ENCODE measurements around the gene CFL1. TPM values are rescaled to one million over a fixed set of nuclear protein-coding genes. Genes with fewer than 3 reads are reported as not detected.

CFL1 gene
- 674 and 1,158 TPM in 2 replicates for total RNA-seq

DNA sequence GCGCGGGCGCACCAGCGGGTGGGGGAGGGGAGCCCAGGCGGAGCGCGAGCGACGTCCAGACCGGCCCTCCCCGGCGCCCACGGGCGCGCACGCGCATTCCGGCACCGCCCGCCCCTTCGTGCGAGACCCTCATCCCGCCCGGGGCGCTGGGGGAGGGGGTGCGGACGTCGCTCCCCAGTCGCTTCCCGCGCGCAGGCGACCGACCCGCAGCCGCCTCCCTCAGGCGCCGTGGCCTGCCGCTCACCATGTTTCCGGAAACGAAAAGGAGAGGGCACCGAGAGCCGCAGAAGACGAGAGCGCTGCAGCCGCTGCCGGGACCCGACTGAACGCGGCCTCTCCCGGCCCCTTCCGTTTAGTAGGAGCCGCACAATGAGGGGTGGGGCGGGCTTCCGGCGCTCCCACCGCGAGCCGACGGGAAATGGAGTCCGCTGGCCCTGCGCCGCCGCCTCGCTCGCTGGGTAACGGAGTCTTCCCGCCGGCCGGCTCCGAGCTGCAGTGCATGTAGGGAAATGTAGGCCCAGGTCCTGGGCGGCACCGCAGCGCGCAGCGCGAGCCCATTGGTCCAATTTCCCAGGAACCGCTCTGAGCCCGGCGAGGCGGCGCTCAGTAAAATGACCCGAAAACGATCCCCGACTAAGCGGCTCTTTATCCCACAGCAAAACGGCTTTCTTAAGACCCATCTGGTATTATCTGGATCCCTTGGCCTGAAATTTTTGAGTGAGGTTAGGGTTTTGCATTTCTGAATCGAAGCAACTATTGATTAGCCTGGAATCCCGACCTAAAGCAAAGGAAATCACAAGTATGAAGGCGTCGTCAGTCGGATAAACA, at the start of gene CFL1:
Gene CFL1, minus strand, starts transcription at position 328 of the 828 bp plus-strand sequence. Its CDS starts 81 bp downstream, at position 247.

DNA sequence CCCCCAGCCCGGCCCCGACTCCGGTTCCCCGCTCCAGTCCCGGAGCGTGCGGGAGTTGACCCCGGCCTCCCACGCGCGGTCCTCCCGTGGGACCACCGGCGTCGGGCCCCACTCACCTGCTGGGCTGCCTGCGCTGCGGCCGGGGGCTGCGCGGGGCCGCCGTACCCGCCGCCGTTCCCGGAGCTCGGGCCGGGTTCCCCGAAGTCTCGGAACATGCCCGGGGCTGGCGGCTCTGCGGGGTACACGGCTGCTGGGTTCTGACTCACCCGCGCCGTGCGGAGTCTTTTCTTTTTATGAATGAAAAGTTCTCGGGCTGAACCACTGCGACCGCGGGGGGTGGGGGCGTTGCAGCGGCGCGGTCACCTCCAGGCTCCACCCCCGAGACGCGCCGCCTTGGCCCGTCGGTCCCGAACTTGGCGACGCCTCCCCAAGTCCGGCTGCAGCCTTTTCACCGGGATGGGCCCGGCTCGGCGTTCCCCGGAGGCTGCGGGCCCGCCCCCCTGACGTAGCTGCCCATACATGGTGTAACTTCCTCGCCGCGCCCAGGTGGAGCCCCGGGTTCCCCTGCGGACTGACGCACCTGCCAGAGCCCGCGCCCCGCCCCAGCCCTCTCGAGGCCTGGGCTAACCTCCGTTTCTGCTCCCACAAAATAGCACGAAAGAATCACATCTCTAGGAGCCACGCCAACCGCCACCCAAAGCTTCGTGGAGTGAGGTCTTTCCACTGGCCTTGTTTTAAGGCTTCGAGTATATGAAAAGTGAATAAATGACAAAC, 42.3 kb upstream of the CFL1 start, which contains the start of gene FOSL1:
Gene FOSL1, minus strand, starts transcription at position 264 of the 774 bp plus-strand sequence. Its CDS starts 49 bp downstream, at position 215.

DNA sequence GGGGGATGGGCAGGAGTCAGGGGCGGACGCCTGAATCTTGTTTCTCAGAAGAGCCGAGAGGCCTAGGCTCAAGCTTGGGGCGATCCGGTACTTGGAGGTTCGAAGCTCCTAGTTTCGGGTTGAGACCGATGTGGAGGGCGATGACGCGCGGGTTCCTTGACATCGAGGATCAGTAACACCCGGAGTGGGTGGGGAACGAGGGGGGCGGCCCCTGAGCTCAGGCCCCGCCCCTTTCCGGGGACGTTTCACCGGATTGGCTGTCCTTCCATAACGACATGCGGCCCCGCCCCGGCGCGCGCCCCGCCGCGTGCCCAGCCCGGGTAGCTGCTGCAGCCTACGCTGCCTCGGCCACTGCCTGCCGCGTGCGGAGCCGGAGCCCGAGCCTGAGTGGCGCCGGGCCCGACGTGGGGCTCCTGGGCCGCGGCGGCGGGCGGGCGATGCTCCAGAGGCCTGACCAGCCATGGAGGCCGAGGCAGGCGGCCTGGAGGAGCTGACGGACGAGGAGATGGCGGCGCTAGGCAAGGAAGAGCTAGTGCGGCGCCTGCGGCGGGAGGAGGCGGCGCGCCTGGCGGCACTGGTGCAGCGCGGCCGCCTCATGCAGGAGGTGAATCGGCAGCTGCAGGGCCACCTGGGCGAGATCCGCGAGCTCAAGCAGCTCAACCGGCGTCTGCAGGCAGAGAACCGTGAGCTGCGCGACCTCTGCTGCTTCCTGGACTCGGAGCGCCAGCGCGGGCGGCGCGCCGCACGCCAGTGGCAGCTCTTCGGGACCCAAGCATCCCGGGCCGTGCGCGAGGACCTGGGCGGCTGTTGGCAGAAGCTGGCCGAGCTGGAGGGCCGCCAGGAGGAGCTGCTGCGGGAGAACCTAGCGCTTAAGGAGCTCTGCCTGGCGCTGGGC, 32.6 kb upstream of the CFL1 start, which contains the start of gene CCDC85B:
Gene CCDC85B, plus strand, starts transcription at position 350 of the 895 bp plus-strand sequence. Its CDS starts 111 bp downstream, at position 461.

DNA sequence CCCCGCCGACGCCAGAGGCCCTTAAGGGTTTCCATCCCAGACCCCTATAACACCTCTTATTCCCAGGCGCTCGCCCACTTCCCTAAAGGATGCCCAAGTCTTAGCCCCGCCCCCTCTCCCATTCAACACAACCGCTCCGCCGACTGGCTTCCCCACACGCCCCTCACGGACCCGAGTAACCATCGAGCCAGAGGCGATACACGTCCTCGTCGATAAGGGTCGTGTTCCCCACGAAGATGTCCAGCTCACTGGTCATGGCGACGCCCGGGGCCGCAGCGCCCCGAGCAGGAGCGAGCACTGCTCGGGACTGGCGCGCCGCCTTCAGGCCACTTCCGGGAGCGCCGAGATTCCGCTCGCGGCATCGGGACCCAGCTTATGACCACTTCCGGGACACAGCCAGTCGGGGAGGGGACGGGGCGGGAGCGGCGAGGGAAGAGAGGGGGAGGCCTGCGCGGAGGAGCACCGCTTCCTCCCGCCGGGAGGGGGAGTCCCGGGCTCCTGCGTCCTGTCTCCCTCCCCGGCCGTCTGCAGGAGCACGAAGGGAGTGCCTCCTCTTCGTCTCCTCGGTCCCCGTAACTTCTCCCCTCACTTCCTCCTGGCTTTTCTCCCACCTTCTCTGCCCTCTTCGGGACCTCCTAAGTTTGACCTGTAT, 30.3 kb upstream of the CFL1 start, which contains the start of gene FIBP:
Gene FIBP, minus strand, starts transcription at position 309 of the 652 bp plus-strand sequence. Its CDS starts 53 bp downstream, at position 256.

DNA sequence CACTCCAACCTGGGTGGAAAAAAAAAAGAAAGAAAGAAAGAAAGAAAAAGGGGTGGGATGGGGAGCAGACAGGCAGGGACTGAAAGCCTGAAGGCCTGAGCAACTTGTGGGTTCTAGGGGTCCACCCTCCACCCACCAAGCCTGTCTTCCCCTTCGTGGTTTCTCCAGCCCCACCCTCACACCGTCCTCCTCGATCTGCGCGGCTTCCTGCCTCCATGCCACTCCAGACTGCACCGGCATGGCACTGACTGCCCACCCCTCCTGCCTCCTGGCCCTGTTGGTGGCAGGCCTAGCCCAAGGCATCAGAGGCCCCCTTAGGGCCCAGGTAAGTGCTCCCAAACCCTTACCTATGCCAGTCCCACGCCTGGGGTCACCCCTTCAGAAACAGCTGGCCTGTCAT, 21.6 kb upstream of the CFL1 start, which contains the start of gene CTSW:
Gene CTSW, plus strand, starts transcription at position 221 of the 400 bp plus-strand sequence. Its CDS starts 18 bp downstream, at position 239.

DNA sequence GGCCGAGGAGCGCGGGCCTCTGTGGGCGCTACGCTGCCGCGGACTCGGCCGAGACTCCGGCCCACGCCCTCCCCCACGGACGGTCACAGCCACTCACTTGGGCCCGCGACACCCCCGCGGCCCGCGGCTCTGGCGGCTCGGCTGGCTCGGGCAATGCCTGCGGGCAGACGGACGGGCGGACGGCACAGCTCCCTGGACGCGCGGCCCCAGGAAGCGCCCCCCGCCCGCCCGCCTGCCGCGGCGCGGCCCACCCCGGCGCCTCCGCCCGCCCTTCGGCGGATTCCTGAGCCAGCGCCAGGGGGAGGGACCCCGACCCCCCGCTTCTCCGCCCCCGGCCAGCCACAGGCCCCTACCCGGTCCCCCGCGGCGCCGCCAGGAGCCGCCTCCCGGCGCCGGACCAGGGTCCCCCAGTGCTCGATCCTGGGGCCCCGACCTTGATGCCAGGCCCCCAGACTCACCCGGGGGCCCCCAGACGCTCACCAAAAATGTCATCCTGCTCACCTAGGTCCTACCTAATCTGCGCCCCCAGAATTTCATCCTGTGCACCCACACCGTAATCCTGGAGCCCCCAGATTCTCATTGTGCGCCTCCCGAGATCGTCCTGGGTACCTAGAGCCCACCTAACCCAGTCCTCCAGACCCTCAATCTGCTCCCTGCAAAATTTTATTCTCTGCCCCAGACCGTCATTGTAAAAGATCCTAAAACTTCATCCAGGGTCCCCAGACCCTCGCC, 14.8 kb upstream of the CFL1 start, which contains the start of gene EFEMP2:
Gene EFEMP2, minus strand, starts transcription at position 215 of the 732 bp plus-strand sequence. CDS start 446 bp downstream, outside the sequence.

DNA sequence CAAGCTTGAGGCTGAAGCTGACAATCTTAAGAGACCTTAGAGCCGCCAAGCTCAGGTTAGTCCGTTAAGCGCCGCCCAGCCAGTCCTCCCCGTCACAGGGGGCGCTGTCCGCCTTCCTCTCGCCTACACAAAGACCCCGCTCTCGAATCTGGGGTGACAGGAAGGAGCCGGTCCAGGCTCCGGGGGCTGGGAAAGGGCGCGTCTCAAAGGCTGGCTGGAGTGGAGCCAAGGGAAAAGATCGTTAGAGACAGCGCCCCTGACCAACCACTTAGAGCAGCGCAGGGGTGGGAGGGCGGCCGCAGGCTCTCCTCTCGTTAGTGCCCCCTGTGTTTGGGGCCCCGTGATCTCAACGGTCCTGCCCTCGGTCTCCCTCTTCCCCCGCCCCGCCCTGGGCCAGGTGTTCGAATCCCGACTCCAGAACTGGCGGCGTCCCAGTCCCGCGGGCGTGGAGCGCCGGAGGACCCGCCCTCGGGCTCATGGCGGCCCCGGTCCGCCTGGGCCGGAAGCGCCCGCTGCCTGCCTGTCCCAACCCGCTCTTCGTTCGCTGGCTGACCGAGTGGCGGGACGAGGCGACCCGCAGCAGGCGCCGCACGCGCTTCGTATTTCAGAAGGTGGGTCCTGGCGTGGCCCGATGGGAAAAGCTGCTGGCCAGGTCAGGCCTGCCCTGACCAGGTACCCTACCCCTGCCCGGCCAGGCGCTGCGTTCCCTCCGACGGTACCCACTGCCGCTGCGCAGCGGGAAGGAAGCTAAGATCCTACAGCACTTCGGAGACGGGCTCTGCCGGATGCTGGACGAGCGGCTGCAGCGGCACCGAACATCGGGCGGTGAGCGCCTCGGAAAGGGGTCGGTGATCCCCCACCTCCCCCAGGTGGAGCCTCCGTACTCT, 2.5 kb upstream of the CFL1 start, which contains the start of gene MUS81:
Gene MUS81, plus strand, starts transcription at position 156 of the 887 bp plus-strand sequence. Its CDS starts 321 bp downstream, at position 477.

DNA sequence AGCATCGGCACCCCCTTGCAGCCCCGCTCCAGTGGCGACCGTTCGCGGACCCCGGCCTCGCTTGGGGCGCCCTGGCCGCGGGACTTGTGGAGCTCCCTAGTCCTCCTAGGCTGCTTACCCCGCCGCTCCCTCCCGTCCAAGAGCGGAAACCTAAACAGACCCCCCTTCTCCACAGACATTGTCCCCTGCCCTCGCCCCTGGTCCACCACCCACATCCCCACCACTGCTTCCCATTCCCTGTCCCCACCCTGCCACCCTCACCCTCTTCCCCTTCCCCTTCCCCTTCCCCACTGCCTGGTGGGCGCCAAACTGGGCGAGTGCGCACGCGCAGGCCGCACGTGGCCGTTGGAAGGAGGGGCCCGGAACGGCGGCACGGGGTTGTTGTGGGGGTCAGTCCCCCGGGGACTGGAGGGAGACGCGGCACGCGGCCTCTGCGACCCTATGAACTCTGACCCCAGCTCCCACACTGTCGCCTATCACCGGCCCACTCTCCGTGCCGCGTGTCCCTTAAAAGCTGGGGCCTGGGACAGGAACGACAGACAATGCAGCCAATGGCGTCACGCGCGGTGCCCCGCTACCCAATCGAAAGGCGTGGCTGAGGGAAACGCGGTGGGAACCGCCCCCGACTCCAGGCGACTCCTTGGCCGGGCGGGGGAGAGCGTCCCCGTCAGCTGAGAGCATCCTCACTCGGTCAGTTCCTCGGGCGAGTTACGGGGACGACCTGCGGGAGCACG, 24.5 kb downstream of the CFL1 start, which contains the start of gene SNX32:
Gene SNX32, plus strand, starts transcription at position 667 of the 734 bp plus-strand sequence. CDS start 103 bp downstream, outside the sequence.

Other genes with a start within 250 kb of the CFL1 start
- 28.9 and 30.2 TPM in 2 replicates for gene MAP3K11, start 244.0 kb downstream of the CFL1 start, total RNA-seq
- 29.4 and 35.4 TPM in 2 replicates for gene PCNX3, start 242.4 kb downstream of the CFL1 start, total RNA-seq
- gene SIPA1, start 220.1 kb downstream of the CFL1 start, total RNA-seq: 15.8 and 28.9 TPM in 2 replicates
- 36.7 and 42.9 TPM in 2 replicates for gene RELA, start 195.3 kb downstream of the CFL1 start, total RNA-seq
- 24.8 and 29.6 TPM in 2 replicates for gene KAT5, start 145.9 kb downstream of the CFL1 start, total RNA-seq
- 52.8 and 80.4 TPM in 2 replicates for gene RNASEH2C, start 137.4 kb downstream of the CFL1 start, total RNA-seq
- gene AP5B1, start 77.2 kb downstream of the CFL1 start, total RNA-seq: 8.9 and 13.4 TPM in 2 replicates
- not detected in 2 replicates for gene OVOL1, start 71.1 kb downstream of the CFL1 start, total RNA-seq
- 1.1 and 2.4 TPM in 2 replicates for gene SNX32, start 24.2 kb downstream of the CFL1 start, total RNA-seq
- gene MUS81, start 2.3 kb upstream of the CFL1 start, total RNA-seq: 25.0 and 48.3 TPM in 2 replicates
- 173 and 216 TPM in 2 replicates for gene EFEMP2, start 14.6 kb upstream of the CFL1 start, total RNA-seq
- gene CTSW, start 21.7 kb upstream of the CFL1 start, total RNA-seq: not detected in 2 replicates
- gene FIBP, start 30.3 kb upstream of the CFL1 start, total RNA-seq: 160 and 177 TPM in 2 replicates
- gene CCDC85B, start 32.5 kb upstream of the CFL1 start, total RNA-seq: 116 and 144 TPM in 2 replicates
- 4.9 and 8.5 TPM in 2 replicates for gene FOSL1, start 42.2 kb upstream of the CFL1 start, total RNA-seq
- gene C11orf68, start 60.9 kb upstream of the CFL1 start, total RNA-seq: 16.1 and 18.1 TPM in 2 replicates
- 84.4 and 99.7 TPM in 2 replicates for gene DRAP1, start 61.2 kb upstream of the CFL1 start, total RNA-seq
- gene TSGA10IP, start 87.3 kb upstream of the CFL1 start, total RNA-seq: not detected in 2 replicates
- gene SART1, start 103.6 kb upstream of the CFL1 start, total RNA-seq: 21.1 and 42.0 TPM in 2 replicates
- 16.4 and 21.5 TPM in 2 replicates for gene EIF1AD, start 144.0 kb upstream of the CFL1 start, total RNA-seq
- 59.3 and 101 TPM in 2 replicates for gene BANF1, start 144.3 kb upstream of the CFL1 start, total RNA-seq
- gene CST6, start 153.8 kb upstream of the CFL1 start, total RNA-seq: 0.70 TPM in 1 of 2 replicates, not detected in the other
- not detected in 2 replicates for gene CATSPER1, start 168.3 kb upstream of the CFL1 start, total RNA-seq
- not detected in 2 replicates for gene GAL3ST3, start 191.0 kb upstream of the CFL1 start, total RNA-seq
- 121 and 132 TPM in 2 replicates for gene SF3B2, start 194.2 kb upstream of the CFL1 start, total RNA-seq
- gene PACS1, start 212.1 kb upstream of the CFL1 start, total RNA-seq: 35.2 and 42.0 TPM in 2 replicates

All from pericardium fibroblast (primary cell).